SK-N-SH treated with all-trans-retinoic acid at 6 μM for 48 hours (cell line): ENCODE results near the gene ENO2.

Experiments
- ATAC-seq: fragments of 200-7000 bp; cut with Tn5 transposase; 3 replicates; pipeline ENCODE4 v1.9.1; 2020; ENCODE audit warnings: mild to moderate bottlenecking, moderate library complexity
- ARNTL ChIP-seq: fragments of 450-650 bp; formaldehyde crosslinking; IDR thresholded peaks from 2 replicates; pipeline ENCODE4 v1.5.0; 2020; ENCODE audit warnings: low read depth, mild to moderate bottlenecking, moderate library complexity, borderline replicate concordance
- BACH2 ChIP-seq: fragments of 250-450 bp; sonication (Bioruptor Pico); IDR thresholded peaks from 2 replicates; pipeline ENCODE4 v1.9.0; 2021; ENCODE audit warnings: mild to moderate bottlenecking, borderline replicate concordance
- CSDC2 ChIP-seq: fragments of 250-450 bp; sonication (Bioruptor Pico); IDR thresholded peaks from 2 replicates; pipeline ENCODE4 v1.5.0; 2020; ENCODE audit warnings: mild to moderate bottlenecking, moderate library complexity
- ESRRG ChIP-seq: fragments of 250-450 bp; sonication (Bioruptor Pico); IDR thresholded peaks from 2 replicates; pipeline ENCODE4 v1.6.1; 2021; ENCODE audit warnings: mild to moderate bottlenecking
- GLIS3 ChIP-seq: fragments of 250-450 bp; sonication (Bioruptor Pico); IDR thresholded peaks from 2 replicates; pipeline ENCODE4 v1.5.0; 2020; ENCODE audit warnings: mild to moderate bottlenecking, moderate library complexity
- ISL1 ChIP-seq: fragments of 250-450 bp; sonication (Bioruptor Pico); IDR thresholded peaks from 2 replicates; pipeline ENCODE4 v2.1.2; 2022; ENCODE audit warnings: mild to moderate bottlenecking, moderate library complexity
- OSR1 ChIP-seq: fragments of 250-450 bp; sonication (Bioruptor Pico); IDR thresholded peaks from 2 replicates; pipeline ENCODE4 v1.8.0; 2022; ENCODE audit warnings: moderate library complexity, mild to moderate bottlenecking, inconsistent platforms
- PATZ1 ChIP-seq: fragments of 250-450 bp; sonication (Bioruptor Pico); IDR thresholded peaks from 2 replicates; pipeline ENCODE4 v1.8.0; 2020; ENCODE audit warnings: mild to moderate bottlenecking, moderate library complexity, borderline replicate concordance
- POU6F1 ChIP-seq: fragments of 250-450 bp; sonication (Bioruptor Pico); IDR thresholded peaks from 2 replicates; pipeline ENCODE4 v1.8.0; 2021; ENCODE audit warnings: low read depth, mild to moderate bottlenecking, moderate library complexity, borderline replicate concordance
- PPARA ChIP-seq: fragments of 250-450 bp; sonication (Bioruptor Pico); IDR thresholded peaks from 2 replicates; pipeline ENCODE4 v1.5.0; 2020; ENCODE audit warnings: mild to moderate bottlenecking, borderline replicate concordance
- RARB ChIP-seq: fragments of 250-450 bp; sonication (Bioruptor Pico); IDR thresholded peaks from 2 replicates; pipeline ENCODE4 v1.8.0; 2021; ENCODE audit warnings: mild to moderate bottlenecking, moderate library complexity
- SNAI2 ChIP-seq: fragments of 250-450 bp; sonication (Bioruptor Pico); IDR thresholded peaks from 2 replicates; pipeline ENCODE4 v1.5.0; 2020; ENCODE audit warnings: mild to moderate bottlenecking, moderate library complexity
- TCF4 ChIP-seq: fragments of 250-450 bp; sonication (Bioruptor Pico); IDR thresholded peaks from 2 replicates; pipeline ENCODE4 v1.8.0; 2021; ENCODE audit warnings: mild to moderate bottlenecking, moderate library complexity, borderline replicate concordance
- TSHZ2 ChIP-seq: fragments of 250-450 bp; sonication (Bioruptor Pico); IDR thresholded peaks from 2 replicates; pipeline ENCODE4 v1.5.0; 2020; ENCODE audit warnings: mild to moderate bottlenecking, moderate library complexity
- ZC3H10 ChIP-seq: fragments of 250-450 bp; sonication (Bioruptor Pico); IDR thresholded peaks from 2 replicates; pipeline ENCODE4 v1.5.1; 2021; ENCODE audit warnings: mild to moderate bottlenecking, moderate library complexity
- ZFP3 ChIP-seq: fragments of 250-450 bp; sonication (Bioruptor Pico); IDR thresholded peaks from 2 replicates; pipeline ENCODE4 v1.5.0; 2020; ENCODE audit warnings: mild to moderate bottlenecking, moderate library complexity
- ZFP30 ChIP-seq: fragments of 450-650 bp; formaldehyde crosslinking; IDR thresholded peaks from 2 replicates; pipeline ENCODE4 v1.5.0; 2022; ENCODE audit warnings: mild to moderate bottlenecking, moderate library complexity
- ZNF565 ChIP-seq: fragments of 450-650 bp; formaldehyde crosslinking; conservative IDR thresholded peaks from 2 replicates; pipeline ENCODE4 v1.5.0; 2020; ENCODE audit warnings: low read depth, mild to moderate bottlenecking, moderate library complexity
- ZNF70 ChIP-seq: fragments of 450-650 bp; formaldehyde crosslinking; IDR thresholded peaks from 2 replicates; pipeline ENCODE4 v1.5.0; 2020; ENCODE audit warnings: mild to moderate bottlenecking, moderate library complexity
- ZNF8 ChIP-seq: fragments of 450-650 bp; formaldehyde crosslinking; IDR thresholded peaks from 2 replicates; pipeline ENCODE4 v1.5.0; 2020; ENCODE audit warnings: mild to moderate bottlenecking, moderate library complexity
- TF ChIP-seq, protein P1 (sequence below): fragments of 250-450 bp; sonication (Bioruptor Pico); IDR thresholded peaks from 2 replicates; pipeline ENCODE4 v1.5.1; 2021; ENCODE audit warnings: mild to moderate bottlenecking, moderate library complexity

The ENO2 gene

DNA sequence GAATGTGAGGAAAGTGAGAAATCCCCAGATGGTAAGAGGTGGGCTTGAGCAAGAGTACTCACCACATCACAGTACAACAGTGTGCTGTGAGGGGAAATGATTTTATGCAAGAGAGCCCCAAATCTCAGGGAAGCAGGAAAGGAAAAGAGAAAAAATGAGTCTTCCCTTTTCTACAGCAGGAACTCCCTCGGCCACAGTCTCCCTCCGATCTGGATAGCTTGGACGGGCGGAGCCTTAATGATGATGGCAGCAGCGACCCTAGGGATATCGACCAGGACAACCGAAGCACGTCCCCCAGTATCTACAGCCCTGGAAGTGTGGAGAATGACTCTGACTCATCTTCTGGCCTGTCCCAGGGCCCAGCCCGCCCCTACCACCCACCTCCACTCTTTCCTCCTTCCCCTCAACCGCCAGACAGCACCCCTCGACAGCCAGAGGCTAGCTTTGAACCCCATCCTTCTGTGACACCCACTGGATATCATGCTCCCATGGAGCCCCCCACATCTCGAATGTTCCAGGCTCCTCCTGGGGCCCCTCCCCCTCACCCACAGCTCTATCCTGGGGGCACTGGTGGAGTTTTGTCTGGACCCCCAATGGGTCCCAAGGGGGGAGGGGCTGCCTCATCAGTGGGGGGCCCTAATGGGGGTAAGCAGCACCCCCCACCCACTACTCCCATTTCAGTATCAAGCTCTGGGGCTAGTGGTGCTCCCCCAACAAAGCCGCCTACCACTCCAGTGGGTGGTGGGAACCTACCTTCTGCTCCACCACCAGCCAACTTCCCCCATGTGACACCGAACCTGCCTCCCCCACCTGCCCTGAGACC is 21.2 kb downstream of the ENO2 start:
- no peak for ATAC-seq
- TF ChIP-seq POU6F1 (CRISPR knock-in tag) (no peak), ZFP30 (no peak), PPARA (CRISPR knock-in tag) (no peak)
- TF ChIP-seq, protein P1, sequence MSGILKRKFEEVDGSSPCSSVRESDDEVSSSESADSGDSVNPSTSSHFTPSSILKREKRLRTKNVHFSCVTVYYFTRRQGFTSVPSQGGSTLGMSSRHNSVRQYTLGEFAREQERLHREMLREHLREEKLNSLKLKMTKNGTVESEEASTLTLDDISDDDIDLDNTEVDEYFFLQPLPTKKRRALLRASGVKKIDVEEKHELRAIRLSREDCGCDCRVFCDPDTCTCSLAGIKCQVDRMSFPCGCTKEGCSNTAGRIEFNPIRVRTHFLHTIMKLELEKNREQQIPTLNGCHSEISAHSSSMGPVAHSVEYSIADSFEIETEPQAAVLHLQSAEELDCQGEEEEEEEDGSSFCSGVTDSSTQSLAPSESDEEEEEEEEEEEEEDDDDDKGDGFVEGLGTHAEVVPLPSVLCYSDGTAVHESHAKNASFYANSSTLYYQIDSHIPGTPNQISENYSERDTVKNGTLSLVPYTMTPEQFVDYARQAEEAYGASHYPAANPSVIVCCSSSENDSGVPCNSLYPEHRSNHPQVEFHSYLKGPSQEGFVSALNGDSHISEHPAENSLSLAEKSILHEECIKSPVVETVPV (CRISPR knock-in tag) = no peak

DNA sequence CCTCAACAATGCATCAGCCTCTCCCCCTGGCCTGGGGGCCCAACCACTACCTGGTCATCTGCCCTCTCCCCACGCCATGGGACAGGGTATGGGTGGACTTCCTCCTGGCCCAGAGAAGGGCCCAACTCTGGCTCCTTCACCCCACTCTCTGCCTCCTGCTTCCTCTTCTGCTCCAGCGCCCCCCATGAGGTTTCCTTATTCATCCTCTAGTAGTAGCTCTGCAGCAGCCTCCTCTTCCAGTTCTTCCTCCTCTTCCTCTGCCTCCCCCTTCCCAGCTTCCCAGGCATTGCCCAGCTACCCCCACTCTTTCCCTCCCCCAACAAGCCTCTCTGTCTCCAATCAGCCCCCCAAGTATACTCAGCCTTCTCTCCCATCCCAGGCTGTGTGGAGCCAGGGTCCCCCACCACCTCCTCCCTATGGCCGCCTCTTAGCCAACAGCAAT is 21.8 kb downstream of the ENO2 start:
- TF ChIP-seq ESRRG (CRISPR knock-in tag) (no peak), BACH2 (CRISPR knock-in tag) (no peak), ZNF565 (CRISPR knock-in tag) (no peak), CSDC2 (CRISPR knock-in tag) (no peak), ZC3H10 (no peak), POU6F1 (CRISPR knock-in tag) (no peak), PATZ1 (CRISPR knock-in tag) (no peak), ZNF70 (CRISPR knock-in tag) (no peak), ISL1 (no peak), ARNTL (CRISPR knock-in tag) (no peak), RARB (CRISPR knock-in tag) (no peak), SNAI2 (CRISPR knock-in tag) (no peak), ZFP3 (no peak), TCF4 (CRISPR knock-in tag) (no peak)
- TF ChIP-seq, protein P1 (CRISPR knock-in tag) = no peak
- TF ChIP-seq, all 23 proteins: peak for 0
- ATAC-seq = no peak

GRCh38 chr12:6936636-6937480 is 22.5 kb downstream of the ENO2 start:
- ATAC-seq = 0 out of 3 replicates have a peak, but pooled peaks have one; percentile 0
- TF ChIP-seq ZFP30 (no peak), ARNTL (CRISPR knock-in tag) (no peak), ZNF8 (CRISPR knock-in tag) (no peak), GLIS3 (CRISPR knock-in tag) (no peak), RARB (CRISPR knock-in tag) (no peak), TCF4 (CRISPR knock-in tag) (no peak), BACH2 (CRISPR knock-in tag) (no peak), OSR1 (CRISPR knock-in tag) (no peak), ISL1 (no peak), ZNF565 (CRISPR knock-in tag) (no peak), PPARA (CRISPR knock-in tag) (no peak), TSHZ2 (CRISPR knock-in tag) (no peak)
- TF ChIP-seq, protein P1 (CRISPR knock-in tag) = no peak
